ENCODE data around the gene GPC2. TPM values are rescaled to one million over a fixed set of nuclear protein-coding genes. Genes with fewer than 3 reads are reported as not detected.
"Not testable (repeated sequence)": the region's sequence is repeated elsewhere in the genome, so short reads cannot be mapped to it uniquely, and the experiment has no call there.

GPC2 gene
- total RNA-seq, 3 donors from 2014 or later (not counting 1 experiment from before 2014, with no cell fraction given): 1.9 to 2.4 (median 2.3) TPM

GRCh38 chr7:100200693-100201092, 23.5 kb upstream of the GPC2 start:
- DNase-seq (no peak), ATAC-seq (no peak)
- no peak overlapping the region for H3K27ac ChIP-seq (ENCODE audit: low read length)
- H3K9me3 Mint-ChIP-seq: no peaks in the 10 kb centered on the region
- H3K4me1 ChIP-seq (ENCODE audit: control insufficient read depth, insufficient read depth, low read length): no peaks in the 10 kb centered on the region
- no peaks in the 10 kb centered on the region for H3K36me3 Mint-ChIP-seq
- H3K36me3 ChIP-seq (ENCODE audit: control insufficient read depth, insufficient read depth, low read length): no peaks in the 10 kb centered on the region
- H3K4me3 ChIP-seq (ENCODE audit: low read length): no peak overlapping the region
- intact Hi-C loops (cut with micrococcal nuclease): no loop called here
- H3K9me3 ChIP-seq (ENCODE audit: control insufficient read depth, insufficient read depth, low read length): no peaks in the 10 kb centered on the region
- 95% methylated on average over 10 of the region's 11 CpGs for WGBS (ENCODE audit: insufficient coverage)
- H3K27ac Mint-ChIP-seq: no peak overlapping the region
- H3K27me3 Mint-ChIP-seq (ENCODE audit: low read depth in 2 of 2): peaks cover 0 to 6% of the 10 kb centered on the region in 2 donors
- no peaks in the 10 kb centered on the region for H3K4me1 Mint-ChIP-seq
- TF ChIP-seq CTCF (IDR thresholded peaks at IDR 0.05): no peak
- H3K4me3 Mint-ChIP-seq: no peak overlapping the region
- H3K27me3 ChIP-seq (ENCODE audit: control insufficient read depth, insufficient read depth, low read length): no peaks in the 10 kb centered on the region

- Mint-ChIP-seq H3K36me3 (no peaks in the 10 kb centered on the region), H3K27ac (no peak overlapping the region), H3K27me3 (ENCODE audit: low read depth in 2 of 2) (peaks cover 0 to 6% of the 10 kb centered on the region in 2 donors), H3K4me1 (no peaks in the 10 kb centered on the region), H3K4me3 (no peak overlapping the region), H3K9me3 (no peaks in the 10 kb centered on the region)
- no peaks in the 10 kb centered on the region for H3K4me1 ChIP-seq (ENCODE audit: control insufficient read depth, insufficient read depth, low read length)
- no peaks in the 10 kb centered on the region for H3K36me3 ChIP-seq (ENCODE audit: control insufficient read depth, insufficient read depth, low read length)
- no peaks in the 10 kb centered on the region for H3K9me3 ChIP-seq (ENCODE audit: control insufficient read depth, insufficient read depth, low read length)
- 94% methylated on average over 9 of the region's 10 CpGs for WGBS (ENCODE audit: insufficient coverage)
- intact Hi-C loops (cut with micrococcal nuclease): no loop called here
- DNase-seq (no peak), ATAC-seq (no peak)
- H3K27me3 ChIP-seq (ENCODE audit: control insufficient read depth, insufficient read depth, low read length): no peaks in the 10 kb centered on the region
- no peak for TF ChIP-seq CTCF (IDR thresholded peaks at IDR 0.05)
- no peak overlapping the region for H3K4me3 ChIP-seq (ENCODE audit: low read length)
- no peak overlapping the region for H3K27ac ChIP-seq (ENCODE audit: low read length)
Observed at GRCh38 chr7:100198266-100198665, 21.1 kb upstream of the GPC2 start.

GRCh38 chr7:100195901-100196322, 18.7 kb upstream of the GPC2 start:
- not testable (repeated sequence) for H3K27ac Mint-ChIP-seq

GRCh38 chr7:100195222-100195621, 18.0 kb upstream of the GPC2 start:
- intact Hi-C loops (cut with micrococcal nuclease): no loop called here
- Histone ChIP-seq H3K36me3 (ENCODE audit: control insufficient read depth, insufficient read depth, low read length) (no peaks in the 10 kb centered on the region), H3K9me3 (ENCODE audit: control insufficient read depth, insufficient read depth, low read length) (no peaks in the 10 kb centered on the region), H3K4me3 (ENCODE audit: low read length) (no peak overlapping the region), H3K4me1 (ENCODE audit: control insufficient read depth, insufficient read depth, low read length) (peaks cover 4% of the 10 kb centered on the region), H3K27me3 (ENCODE audit: control insufficient read depth, insufficient read depth, low read length) (no peaks in the 10 kb centered on the region), H3K27ac (ENCODE audit: low read length) (peak overlapping the region; percentile 33)
- Mint-ChIP-seq H3K36me3 (no peaks in the 10 kb centered on the region), H3K4me3 (no peak overlapping the region), H3K4me1 (peaks cover 0 to 4% of the 10 kb centered on the region in 2 donors), H3K9me3 (no peaks in the 10 kb centered on the region), H3K27me3 (ENCODE audit: low read depth in 2 of 2) (peaks cover 0 to 6% of the 10 kb centered on the region in 2 donors), H3K27ac (no peak overlapping the region)
- ATAC-seq (no peak), DNase-seq (no peak)
- 80% methylated on average over 1 of the region's 2 CpGs for WGBS (ENCODE audit: insufficient coverage)
- TF ChIP-seq CTCF (IDR thresholded peaks at IDR 0.05): no peak

More at GRCh38 chr7:100195901-100196322, 18.7 kb upstream of the GPC2 start:
- H3K36me3 ChIP-seq (ENCODE audit: control insufficient read depth, insufficient read depth, low read length); H3K4me3 Mint-ChIP-seq; DNase-seq; ATAC-seq; H3K9me3 Mint-ChIP-seq; H3K4me3 ChIP-seq (ENCODE audit: low read length); H3K4me1 ChIP-seq (ENCODE audit: control insufficient read depth, insufficient read depth, low read length); intact Hi-C loops (cut with micrococcal nuclease); H3K4me1 Mint-ChIP-seq; H3K27me3 Mint-ChIP-seq (ENCODE audit: low read depth in 2 of 2); H3K36me3 Mint-ChIP-seq; H3K27me3 ChIP-seq (ENCODE audit: control insufficient read depth, insufficient read depth, low read length); H3K9me3 ChIP-seq (ENCODE audit: control insufficient read depth, insufficient read depth, low read length): not testable (repeated sequence)
- peak overlapping the region; percentile 33 for H3K27ac ChIP-seq (ENCODE audit: low read length)
- WGBS (ENCODE audit: insufficient coverage): 88% methylated on average over 3 of the region's 6 CpGs
